BLaER1 (cell line): ENCODE data around the gene CFL1.
"Not testable (repeated sequence)": the region's sequence is repeated elsewhere in the genome, so short reads cannot be mapped to it uniquely, and the experiment has no call there.

Source experiments
- H3K27ac ChIP-seq: shearing (Covaris generic); formaldehyde crosslinking; 2 replicates; pipeline ENCODE4 v1.8.1; 2022
- H3K27me3 ChIP-seq: shearing (Covaris generic); formaldehyde crosslinking; 2 replicates; pipeline ENCODE4 v1.8.1; 2022
- H3K36me3 ChIP-seq: shearing (Covaris generic); formaldehyde crosslinking; 2 replicates; pipeline ENCODE4 v1.8.1; 2022
- H3K4me1 ChIP-seq: shearing (Covaris generic); formaldehyde crosslinking; 2 replicates; pipeline ENCODE4 v1.8.1; 2022
- H3K4me2 ChIP-seq: shearing (Covaris generic); formaldehyde crosslinking; 2 replicates; pipeline ENCODE4 v1.8.1; 2022
- H3K4me3 ChIP-seq: shearing (Covaris generic); formaldehyde crosslinking; 2 replicates; pipeline ENCODE4 v1.8.1; 2022
- H3K9ac ChIP-seq: shearing (Covaris generic); formaldehyde crosslinking; 2 replicates; pipeline ENCODE4 v1.8.1; 2022
- H3K9me3 ChIP-seq: shearing (Covaris generic); formaldehyde crosslinking; 2 replicates; pipeline ENCODE4 v1.8.1; 2022
- H4K20me1 ChIP-seq: shearing (Covaris generic); formaldehyde crosslinking; 2 replicates; pipeline ENCODE4 v1.8.1; 2022
- Cebpa-rat ChIP-seq: shearing (Covaris generic); IDR thresholded peaks from 2 replicates; pipeline ENCODE4 v1.8.1; 2022

CFL1 gene

GRCh38 chr11:65833297-65834030, 24.5 kb downstream of the CFL1 start, which contains the start of gene SNX32:
Gene SNX32 (plus strand): TSS chr11:65833963. CDS start chr11:65834066, 103 bp downstream.
- TF ChIP-seq Cebpa-rat: no peak
- Histone ChIP-seq H3K9me3 (peaks cover 15% of the 10 kb centered on the region), H4K20me1 (no peaks in the 10 kb centered on the region), H3K9ac (peak within 1 kb of the TSS; percentile 89), H3K27ac (peak within 1 kb of the TSS; percentile 95), H3K36me3 (0 out of 2 replicates have a peak, but pooled peaks cover 6% of the 10 kb centered on the region), H3K4me3 (peak within 1 kb of the TSS; percentile 76), H3K4me2 (peak within 1 kb of the TSS; percentile 92), H3K27me3 (no peaks in the 10 kb centered on the region), H3K4me1 (peaks cover 33% of the 10 kb centered on the region)

DNA sequence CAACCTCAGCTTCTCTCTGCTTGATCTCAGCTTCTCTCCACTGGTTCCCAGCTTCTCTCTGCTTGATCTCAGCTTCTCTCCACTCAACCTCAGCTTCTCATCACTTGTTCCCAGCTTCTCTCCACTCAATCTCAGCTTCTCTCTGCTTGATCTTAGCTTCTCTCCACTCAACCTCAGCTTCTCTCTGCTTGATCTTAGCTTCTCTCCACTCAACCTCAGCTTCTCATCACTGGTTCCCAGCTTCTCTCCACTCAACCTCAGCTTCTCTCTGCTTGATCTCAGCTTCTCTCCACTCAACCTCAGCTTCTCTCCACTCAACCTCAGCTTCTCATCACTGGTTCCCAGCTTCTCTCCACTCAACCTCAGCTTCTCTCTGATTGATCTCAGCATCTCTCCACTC, 25.7 kb downstream of the CFL1 start:
- H3K27ac ChIP-seq, H3K27me3 ChIP-seq, H3K36me3 ChIP-seq, H3K9ac ChIP-seq, H4K20me1 ChIP-seq, H3K4me3 ChIP-seq: not testable (repeated sequence)
- peak overlapping the region; percentile 92 for H3K4me2 ChIP-seq
- H3K9me3 ChIP-seq: peaks cover 11% of the 10 kb centered on the region
- peaks cover 33% of the 10 kb centered on the region for H3K4me1 ChIP-seq

- Histone ChIP-seq H3K4me2 (no peak overlapping the region; the same call in 1 of the 2 replicates), H3K27ac (no peak overlapping the region), H3K4me3 (no peak overlapping the region), H3K9me3 (no peaks in the 10 kb centered on the region), H3K4me1 (peaks cover 27% of the 10 kb centered on the region), H4K20me1 (no peaks in the 10 kb centered on the region), H3K9ac (no peak overlapping the region), H3K27me3 (no peaks in the 10 kb centered on the region), H3K36me3 (no peaks in the 10 kb centered on the region)
- no peak for TF ChIP-seq Cebpa-rat
Observed at GRCh38 chr11:65829459-65829858, 28.5 kb downstream of the CFL1 start.

DNA sequence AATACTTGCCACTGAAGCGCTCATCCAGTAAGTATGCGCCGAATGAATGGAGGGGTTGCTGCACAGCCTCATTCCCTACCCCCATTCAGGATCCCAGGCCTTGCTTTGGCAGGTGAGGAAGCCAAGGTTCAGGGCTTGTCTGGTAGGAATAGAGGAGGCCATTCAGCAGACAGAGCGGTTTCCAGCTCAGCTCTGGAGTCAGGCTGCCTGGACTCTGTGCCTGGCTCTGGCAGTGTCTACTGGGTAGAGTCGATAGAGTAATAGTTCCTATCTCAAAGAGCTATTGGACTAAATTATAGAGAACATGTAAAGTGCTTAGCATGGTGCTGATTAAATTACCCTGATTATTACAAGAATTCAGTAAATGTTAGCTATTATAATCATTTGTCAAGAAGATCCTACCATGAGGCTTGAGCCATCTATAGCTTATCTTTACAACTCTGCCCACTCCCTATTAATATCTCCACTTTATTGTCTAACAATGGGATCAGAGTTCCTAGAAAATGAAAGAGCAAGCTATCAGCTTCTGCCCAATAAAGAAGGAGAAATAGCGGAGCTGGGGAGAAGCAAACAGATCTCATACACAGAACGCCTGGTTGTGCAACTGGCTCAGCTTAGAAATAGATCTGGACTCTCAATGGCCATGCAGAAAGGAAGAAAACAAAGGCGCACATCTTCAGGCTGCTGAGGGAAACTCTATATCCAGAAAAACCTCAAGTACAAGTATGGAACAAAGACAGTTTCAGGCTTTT, 30.8 kb downstream of the CFL1 start:
- no peak overlapping the region for H3K4me2 ChIP-seq
- H3K9me3 ChIP-seq: no peaks in the 10 kb centered on the region
- H4K20me1 ChIP-seq: no peaks in the 10 kb centered on the region
- H3K4me1 ChIP-seq: peaks cover 22% of the 10 kb centered on the region
- no peaks in the 10 kb centered on the region for H3K36me3 ChIP-seq
- no peaks in the 10 kb centered on the region for H3K27me3 ChIP-seq
- no peak overlapping the region for H3K27ac ChIP-seq
- no peak for TF ChIP-seq Cebpa-rat
- H3K9ac ChIP-seq: no peak overlapping the region
- no peak overlapping the region for H3K4me3 ChIP-seq

DNA sequence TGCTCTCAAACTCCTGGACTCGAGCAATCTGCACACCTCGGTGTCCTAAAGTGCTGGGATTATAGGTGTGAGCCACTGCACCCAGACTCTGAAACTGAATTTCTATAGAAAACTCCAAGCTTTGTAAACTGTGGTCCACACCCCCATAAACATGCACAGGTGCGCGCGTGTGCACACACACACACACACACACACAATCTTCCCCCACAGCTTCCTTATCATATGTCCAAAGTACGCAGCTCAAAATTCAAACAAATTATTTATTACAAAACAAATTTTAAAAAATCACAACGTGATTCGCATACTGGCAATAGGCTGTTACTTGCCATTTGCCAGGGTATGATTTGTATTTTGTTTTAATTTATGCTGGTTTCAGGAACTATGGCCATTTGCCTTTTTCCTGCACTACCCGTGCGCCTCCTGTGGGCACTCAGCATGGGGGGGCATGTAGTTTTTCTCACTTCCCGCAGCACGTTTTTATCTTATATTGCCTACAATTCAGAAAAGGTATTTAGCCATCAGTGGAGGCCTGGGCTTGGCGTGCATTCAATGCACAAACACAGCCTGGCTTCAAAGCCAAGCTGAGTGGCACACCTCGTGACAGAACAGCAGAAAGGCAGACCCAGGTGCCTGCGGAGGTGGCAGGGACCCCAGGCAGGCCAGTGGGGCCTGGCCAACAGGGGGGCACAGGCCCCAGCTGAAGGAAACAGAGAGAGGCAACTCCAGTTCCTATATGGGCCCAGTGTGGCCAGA, 35.0 kb downstream of the CFL1 start:
- H3K4me2 ChIP-seq: no peak overlapping the region
- H3K4me1 ChIP-seq: peaks cover 41% of the 10 kb centered on the region
- H3K27ac ChIP-seq: no peak overlapping the region
- H3K36me3 ChIP-seq: no peaks in the 10 kb centered on the region
- H3K27me3 ChIP-seq: no peaks in the 10 kb centered on the region
- no peak for TF ChIP-seq Cebpa-rat
- H3K9ac ChIP-seq: no peak overlapping the region
- H4K20me1 ChIP-seq: no peaks in the 10 kb centered on the region
- H3K4me3 ChIP-seq: no peak overlapping the region
- H3K9me3 ChIP-seq: no peaks in the 10 kb centered on the region

GRCh38 chr11:65821107-65821506, 36.9 kb downstream of the CFL1 start:
- no peak for TF ChIP-seq Cebpa-rat
- no peaks in the 10 kb centered on the region for H3K36me3 ChIP-seq
- no peaks in the 10 kb centered on the region for H4K20me1 ChIP-seq
- H3K27me3 ChIP-seq: 0 out of 2 replicates have a peak, but pooled peaks cover 3% of the 10 kb centered on the region
- H3K4me1 ChIP-seq: peaks cover 53% of the 10 kb centered on the region
- H3K4me3 ChIP-seq: no peak overlapping the region
- H3K27ac ChIP-seq: 0 out of 2 replicates have a peak overlapping the region, but pooled peaks have one; percentile 44
- no peaks in the 10 kb centered on the region for H3K9me3 ChIP-seq
- no peak overlapping the region for H3K9ac ChIP-seq
- H3K4me2 ChIP-seq: peak overlapping the region; percentile 48

- peaks cover 52% of the 10 kb centered on the region for H3K4me1 ChIP-seq
- peak overlapping the region; percentile 62 for H3K27ac ChIP-seq
- peak overlapping the region; percentile 99 for H3K4me2 ChIP-seq
- peak overlapping the region; percentile 79 for H3K9ac ChIP-seq
- 0 out of 2 replicates have a peak, but pooled peaks cover 3% of the 10 kb centered on the region for H3K27me3 ChIP-seq
- TF ChIP-seq Cebpa-rat: no peak
- H3K4me3 ChIP-seq: peak overlapping the region; percentile 74
- H4K20me1 ChIP-seq: no peaks in the 10 kb centered on the region
- H3K36me3 ChIP-seq: no peaks in the 10 kb centered on the region
- H3K9me3 ChIP-seq: no peaks in the 10 kb centered on the region
Observed at GRCh38 chr11:65817835-65818680, 39.9 kb downstream of the CFL1 start.

GRCh38 chr11:65817312-65817834, 40.6 kb downstream of the CFL1 start:
- Histone ChIP-seq H3K9me3 (no peaks in the 10 kb centered on the region), H3K36me3 (no peaks in the 10 kb centered on the region), H4K20me1 (no peaks in the 10 kb centered on the region), H3K4me2 (peak overlapping the region; percentile 99), H3K27me3 (0 out of 2 replicates have a peak, but pooled peaks cover 3% of the 10 kb centered on the region), H3K4me3 (peak overlapping the region; percentile 74), H3K27ac (no peak overlapping the region), H3K4me1 (peaks cover 48% of the 10 kb centered on the region), H3K9ac (peak overlapping the region; percentile 79)
- TF ChIP-seq Cebpa-rat: no peak

- Histone ChIP-seq H3K27me3 (0 out of 2 replicates have a peak, but pooled peaks cover 3% of the 10 kb centered on the region), H3K4me1 (peaks cover 48% of the 10 kb centered on the region), H3K4me3 (no peak overlapping the region), H3K4me2 (peak overlapping the region; percentile 99), H3K9ac (no peak overlapping the region), H3K36me3 (no peaks in the 10 kb centered on the region), H3K27ac (no peak overlapping the region), H4K20me1 (no peaks in the 10 kb centered on the region), H3K9me3 (no peaks in the 10 kb centered on the region)
- no peak for TF ChIP-seq Cebpa-rat
Observed at GRCh38 chr11:65816696-65817095, 41.3 kb downstream of the CFL1 start.
